ENCODE measurements around the gene TUBB.
A peak's percentile ranks its signal among the peaks of the same experiment; 100 is the strongest.
"Not testable (repeated sequence)": the region's sequence is repeated elsewhere in the genome, so short reads cannot be mapped to it uniquely, and the experiment has no call there.

The TUBB gene

GRCh38 chr6:30721198-30722024 lies 1.3 kb downstream of the TUBB start:
- peak; percentile 94 for DNase-seq (ENCODE audit: low read depth)
- peak overlapping the region; percentile 88 for H3K4me3 ChIP-seq (replicated peaks; ENCODE audit: low read depth, low read length)
- TF ChIP-seq, protein P1, sequence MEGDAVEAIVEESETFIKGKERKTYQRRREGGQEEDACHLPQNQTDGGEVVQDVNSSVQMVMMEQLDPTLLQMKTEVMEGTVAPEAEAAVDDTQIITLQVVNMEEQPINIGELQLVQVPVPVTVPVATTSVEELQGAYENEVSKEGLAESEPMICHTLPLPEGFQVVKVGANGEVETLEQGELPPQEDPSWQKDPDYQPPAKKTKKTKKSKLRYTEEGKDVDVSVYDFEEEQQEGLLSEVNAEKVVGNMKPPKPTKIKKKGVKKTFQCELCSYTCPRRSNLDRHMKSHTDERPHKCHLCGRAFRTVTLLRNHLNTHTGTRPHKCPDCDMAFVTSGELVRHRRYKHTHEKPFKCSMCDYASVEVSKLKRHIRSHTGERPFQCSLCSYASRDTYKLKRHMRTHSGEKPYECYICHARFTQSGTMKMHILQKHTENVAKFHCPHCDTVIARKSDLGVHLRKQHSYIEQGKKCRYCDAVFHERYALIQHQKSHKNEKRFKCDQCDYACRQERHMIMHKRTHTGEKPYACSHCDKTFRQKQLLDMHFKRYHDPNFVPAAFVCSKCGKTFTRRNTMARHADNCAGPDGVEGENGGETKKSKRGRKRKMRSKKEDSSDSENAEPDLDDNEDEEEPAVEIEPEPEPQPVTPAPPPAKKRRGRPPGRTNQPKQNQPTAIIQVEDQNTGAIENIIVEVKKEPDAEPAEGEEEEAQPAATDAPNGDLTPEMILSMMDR (IDR thresholded peaks at IDR 0.05; ENCODE audit: low read length, missing control alignments): no peak

- peak overlapping the region; percentile 88 for H3K4me3 ChIP-seq (replicated peaks; ENCODE audit: low read depth, low read length)
- DNase-seq (ENCODE audit: low read depth): peak; percentile 64
Observed at GRCh38 chr6:30722025-30722279, 1.8 kb downstream of the TUBB start.

- peak overlapping the region; percentile 88 for H3K4me3 ChIP-seq (replicated peaks; ENCODE audit: low read depth, low read length)
- TF ChIP-seq, protein P1 (IDR thresholded peaks at IDR 0.05; ENCODE audit: low read length, missing control alignments): peak; percentile 88
- DNase-seq (ENCODE audit: low read depth): peak; percentile 84
Observed at GRCh38 chr6:30722280-30723112, 2.3 kb downstream of the TUBB start.

DNA sequence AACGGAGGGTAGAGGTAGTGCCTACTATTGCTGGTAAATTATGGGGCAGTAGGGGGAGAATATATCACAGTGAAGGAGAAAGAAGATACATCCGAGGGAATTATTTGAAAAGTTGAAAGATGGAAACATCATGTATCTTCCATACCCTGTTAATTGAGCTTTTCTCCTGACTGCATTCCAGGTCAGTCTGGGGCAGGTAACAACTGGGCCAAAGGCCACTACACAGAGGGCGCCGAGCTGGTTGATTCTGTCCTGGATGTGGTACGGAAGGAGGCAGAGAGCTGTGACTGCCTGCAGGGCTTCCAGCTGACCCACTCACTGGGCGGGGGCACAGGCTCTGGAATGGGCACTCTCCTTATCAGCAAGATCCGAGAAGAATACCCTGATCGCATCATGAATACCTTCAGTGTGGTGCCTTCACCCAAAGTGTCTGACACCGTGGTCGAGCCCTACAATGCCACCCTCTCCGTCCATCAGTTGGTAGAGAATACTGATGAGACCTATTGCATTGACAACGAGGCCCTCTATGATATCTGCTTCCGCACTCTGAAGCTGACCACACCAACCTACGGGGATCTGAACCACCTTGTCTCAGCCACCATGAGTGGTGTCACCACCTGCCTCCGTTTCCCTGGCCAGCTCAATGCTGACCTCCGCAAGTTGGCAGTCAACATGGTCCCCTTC lies 3.1 kb downstream of the TUBB start:
- peak overlapping the region; percentile 88 for H3K4me3 ChIP-seq (replicated peaks; ENCODE audit: low read depth, low read length)
- not testable (repeated sequence) for DNase-seq (ENCODE audit: low read depth)

DNA sequence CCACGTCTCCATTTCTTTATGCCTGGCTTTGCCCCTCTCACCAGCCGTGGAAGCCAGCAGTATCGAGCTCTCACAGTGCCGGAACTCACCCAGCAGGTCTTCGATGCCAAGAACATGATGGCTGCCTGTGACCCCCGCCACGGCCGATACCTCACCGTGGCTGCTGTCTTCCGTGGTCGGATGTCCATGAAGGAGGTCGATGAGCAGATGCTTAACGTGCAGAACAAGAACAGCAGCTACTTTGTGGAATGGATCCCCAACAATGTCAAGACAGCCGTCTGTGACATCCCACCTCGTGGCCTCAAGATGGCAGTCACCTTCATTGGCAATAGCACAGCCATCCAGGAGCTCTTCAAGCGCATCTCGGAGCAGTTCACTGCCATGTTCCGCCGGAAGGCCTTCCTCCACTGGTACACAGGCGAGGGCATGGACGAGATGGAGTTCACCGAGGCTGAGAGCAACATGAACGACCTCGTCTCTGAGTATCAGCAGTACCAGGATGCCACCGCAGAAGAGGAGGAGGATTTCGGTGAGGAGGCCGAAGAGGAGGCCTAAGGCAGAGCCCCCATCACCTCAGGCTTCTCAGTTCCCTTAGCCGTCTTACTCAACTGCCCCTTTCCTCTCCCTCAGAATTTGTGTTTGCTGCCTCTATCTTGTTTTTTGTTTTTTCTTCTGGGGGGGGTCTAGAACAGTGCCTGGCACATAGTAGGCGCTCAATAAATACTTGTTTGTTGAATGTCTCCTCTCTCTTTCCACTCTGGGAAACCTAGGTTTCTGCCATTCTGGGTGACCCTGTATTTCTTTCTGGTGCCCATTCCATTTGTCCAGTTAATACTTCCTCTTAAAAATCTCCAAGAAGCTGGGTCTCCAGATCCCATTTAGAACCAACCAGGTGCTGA lies 3.9 kb downstream of the TUBB start:
- DNase-seq (ENCODE audit: low read depth); H3K4me3 ChIP-seq (replicated peaks; ENCODE audit: low read depth, low read length): not testable (repeated sequence)

- no peak overlapping the region for H3K4me3 ChIP-seq (replicated peaks; ENCODE audit: low read depth, low read length)
Observed at GRCh38 chr6:30724906-30725667, 4.9 kb downstream of the TUBB start.

DNA sequence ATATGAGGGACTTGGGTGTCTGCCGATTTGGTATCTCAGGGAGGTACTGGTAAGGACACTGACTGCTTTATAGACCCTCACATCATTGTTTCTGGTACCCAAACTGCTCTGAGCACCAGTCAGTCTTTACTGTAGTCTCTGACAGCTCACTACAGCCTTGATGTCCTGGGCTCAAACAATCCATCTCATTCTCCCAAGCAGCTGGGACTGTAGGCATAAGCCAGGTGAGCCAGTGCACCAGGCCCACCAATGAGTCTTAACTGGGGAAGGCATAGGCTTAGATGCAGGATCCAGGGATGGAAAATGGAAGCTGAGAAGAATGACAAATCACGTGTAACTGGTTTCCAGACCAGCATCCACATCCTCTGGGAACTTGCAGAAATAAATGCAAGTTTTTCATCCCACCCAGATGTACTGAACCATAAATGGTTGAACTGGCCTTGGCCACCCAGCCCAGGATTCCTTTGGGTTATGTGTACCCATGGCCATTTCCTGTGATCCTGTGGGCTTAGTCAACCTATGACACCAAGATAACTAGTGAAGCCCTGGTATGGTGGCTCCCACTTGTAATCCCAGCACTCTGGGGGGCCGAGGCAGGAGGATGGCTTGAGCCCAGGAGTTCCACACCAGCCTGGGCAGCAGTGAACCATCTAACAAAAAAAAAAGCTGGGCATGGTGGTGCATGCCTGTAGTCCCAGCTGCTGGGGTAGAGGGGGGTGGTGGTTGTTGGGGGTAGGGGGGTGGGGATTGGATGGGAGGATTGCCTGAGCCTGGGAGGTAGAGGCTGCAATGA lies 5.8 kb downstream of the TUBB start:
- TF ChIP-seq, protein P1 (IDR thresholded peaks at IDR 0.05; ENCODE audit: low read length, missing control alignments): no peak
- H3K4me3 ChIP-seq (replicated peaks; ENCODE audit: low read depth, low read length): no peak overlapping the region
- DNase-seq (ENCODE audit: low read depth): peak; percentile 38

More at GRCh38 chr6:30724906-30725667, 4.9 kb downstream of the TUBB start:
- TF ChIP-seq, protein P1 (IDR thresholded peaks at IDR 0.05; ENCODE audit: low read length, missing control alignments): no peak
- DNase-seq (ENCODE audit: low read depth): no peak
